Colon (tissue), 2 donors: ENCODE measurements around the gene MAML2.

Experiments used
- FAIRE-seq: peaks from 2 replicates; lab custom pipeline; 2012; peaks lifted over from hg19 to GRCh38; lab: Jason Lieb, UNC
- donor health status: control.
- donor health status: control.

The MAML2 gene

GRCh38 chr11:96238563-96239135 lies 104.3 kb downstream of the MAML2 start:
- FAIRE-seq, result no peak

DNA sequence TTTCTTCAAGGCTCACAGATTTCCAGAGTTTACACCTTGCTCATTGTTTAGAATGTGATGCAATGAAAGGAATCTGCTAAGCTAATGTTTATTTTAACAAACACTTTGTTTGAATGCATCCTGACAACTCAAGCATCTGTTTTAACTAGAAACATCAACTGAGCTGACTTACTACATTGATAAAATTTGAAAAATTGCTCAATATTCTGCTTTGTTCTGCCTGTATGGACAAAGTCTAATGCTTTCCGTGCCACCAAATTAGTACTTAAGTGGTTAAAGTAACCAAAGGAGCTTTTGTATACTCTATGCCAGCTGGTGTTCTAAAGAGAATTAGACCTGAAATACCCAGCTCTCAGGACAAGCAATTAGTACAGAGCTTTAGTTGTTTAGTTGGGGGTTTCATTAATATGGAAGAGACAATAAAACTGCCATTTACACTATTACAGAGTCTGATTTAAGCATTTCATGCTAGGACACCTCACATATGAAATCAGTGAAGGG lies 105.2 kb downstream of the MAML2 start:
- FAIRE-seq, result no peak

- no peak for FAIRE-seq
Measured at GRCh38 chr11:96235751-96236150, 107.2 kb downstream of the MAML2 start.

GRCh38 chr11:96234866-96235441 lies 108.0 kb downstream of the MAML2 start:
- FAIRE-seq, result no peak

- no peak for FAIRE-seq
Measured at GRCh38 chr11:96232132-96232531, 110.9 kb downstream of the MAML2 start.

DNA sequence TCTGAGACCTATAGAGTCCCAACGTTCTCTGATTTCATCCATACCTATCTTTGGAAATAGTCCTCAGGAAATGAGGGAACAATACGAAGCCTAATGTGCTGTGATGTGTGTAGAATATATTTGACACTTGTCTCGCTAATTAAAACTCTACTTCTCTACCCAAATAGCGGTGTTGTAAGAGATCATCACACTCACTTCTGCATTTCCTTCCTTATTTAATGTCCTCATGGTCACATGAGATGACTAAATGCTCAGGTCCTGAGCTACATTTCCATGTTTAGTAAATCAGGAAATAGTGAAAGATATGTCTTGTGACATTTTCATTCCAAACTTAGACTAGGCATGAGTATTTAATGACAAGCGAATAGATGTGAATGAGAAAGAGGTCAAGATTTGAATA lies 112.3 kb downstream of the MAML2 start:
- FAIRE-seq, result no peak

DNA sequence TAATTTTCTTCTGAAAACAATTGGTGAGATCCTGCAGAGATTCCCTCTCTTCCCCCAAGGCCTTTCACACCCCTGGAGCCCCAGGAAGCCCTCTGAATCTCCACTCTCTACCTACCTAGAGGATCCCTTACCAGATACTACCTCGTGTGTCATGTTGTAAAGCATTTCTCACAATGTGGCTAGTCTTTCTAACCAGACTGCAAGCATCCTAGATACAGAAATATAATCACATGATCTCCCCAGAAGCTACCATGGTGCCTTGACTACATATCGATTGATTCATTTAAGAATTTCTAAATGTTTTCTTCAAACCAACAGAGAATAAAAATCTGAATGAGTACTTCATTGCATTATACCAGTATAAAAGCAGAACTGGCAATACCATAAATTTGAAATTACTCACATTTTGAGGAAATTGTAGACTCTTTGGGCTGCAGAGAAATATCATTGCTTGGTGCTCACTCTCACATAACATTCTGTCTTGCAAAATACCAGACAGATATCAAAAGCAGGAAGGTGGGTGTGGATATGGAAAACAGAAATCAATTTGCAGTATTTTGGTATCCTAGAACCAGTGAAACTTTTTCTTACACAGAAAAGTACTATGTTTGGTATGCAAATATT lies 113.5 kb downstream of the MAML2 start:
- FAIRE-seq, result no peak

DNA sequence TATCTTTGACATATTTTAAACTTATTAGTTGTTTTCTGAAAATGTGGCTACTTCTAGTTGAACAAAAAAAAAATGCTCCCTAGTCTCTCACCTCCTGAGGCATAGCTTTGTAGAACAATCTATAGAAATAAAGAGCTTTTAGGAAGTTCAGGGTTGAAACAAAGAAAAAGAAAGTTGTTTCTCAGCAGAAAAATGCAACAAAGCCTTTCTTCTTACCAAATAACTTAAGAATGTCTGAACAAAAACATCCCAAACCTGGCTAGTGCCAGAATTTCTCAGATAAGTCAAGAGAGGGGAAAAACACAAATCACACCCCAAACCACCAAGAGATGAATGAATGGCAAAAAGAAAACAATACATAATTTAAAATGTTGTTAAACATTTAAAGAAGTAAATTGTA lies 114.1 kb downstream of the MAML2 start:
- FAIRE-seq, result no peak

DNA sequence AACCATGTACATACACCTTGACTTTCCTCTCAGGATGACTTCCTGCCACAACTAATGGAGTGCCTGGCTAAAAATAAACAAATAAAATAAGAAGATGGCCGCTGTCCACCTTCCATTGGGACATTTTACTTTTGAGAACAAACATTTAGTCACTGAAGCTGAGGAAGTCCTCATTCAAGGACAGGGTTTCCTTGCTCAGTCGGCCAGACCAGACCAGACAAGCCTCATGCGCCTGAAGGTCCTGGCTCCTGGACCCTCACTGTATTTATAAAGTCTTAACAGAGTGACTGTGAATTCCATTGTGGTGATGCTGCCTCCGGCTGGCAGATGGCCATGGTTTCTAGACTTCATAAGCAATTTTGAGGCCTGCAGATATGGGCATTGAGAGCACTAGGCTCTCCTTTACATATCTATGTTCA lies 114.5 kb downstream of the MAML2 start:
- no peak for FAIRE-seq

- FAIRE-seq, result no peak
Measured at GRCh38 chr11:96227244-96227643, 115.8 kb downstream of the MAML2 start.

GRCh38 chr11:96223083-96223482 lies 119.9 kb downstream of the MAML2 start:
- no peak for FAIRE-seq

GRCh38 chr11:96222102-96222501 lies 120.9 kb downstream of the MAML2 start:
- FAIRE-seq, result no peak

- no peak for FAIRE-seq
Measured at GRCh38 chr11:96221244-96222070, 121.5 kb downstream of the MAML2 start.

DNA sequence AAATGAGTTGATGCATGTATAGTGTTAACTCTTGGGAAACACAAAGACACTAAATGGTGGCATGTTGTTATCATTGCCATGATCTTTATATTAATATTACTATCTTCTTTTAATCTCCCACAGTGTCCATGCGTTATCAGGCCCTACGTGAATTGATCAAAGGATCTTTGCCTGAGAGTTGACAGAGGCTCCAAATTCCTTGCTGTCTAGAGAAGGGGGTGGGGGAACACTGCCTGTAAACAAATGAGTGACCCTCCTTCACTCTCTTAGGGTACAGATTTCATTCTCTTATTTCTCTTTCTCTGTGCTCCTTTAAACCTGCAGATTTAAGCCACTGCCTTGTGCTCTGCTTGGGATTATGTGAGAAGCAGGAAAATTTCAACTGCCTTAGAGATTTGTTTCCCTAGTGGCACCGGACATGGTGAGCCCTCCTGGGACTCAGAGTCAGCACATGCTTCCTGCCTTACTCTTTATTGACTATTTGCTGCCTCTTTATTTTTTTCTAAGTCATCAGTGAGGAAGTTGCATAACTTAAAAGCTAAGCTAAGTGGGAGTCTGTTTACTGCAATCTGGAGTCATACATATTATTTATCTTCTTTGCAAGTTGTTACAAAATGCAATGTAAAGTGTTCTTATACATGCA lies 122.9 kb downstream of the MAML2 start:
- no peak for FAIRE-seq

- no peak for FAIRE-seq
Measured at GRCh38 chr11:96218901-96219300, 124.1 kb downstream of the MAML2 start.

DNA sequence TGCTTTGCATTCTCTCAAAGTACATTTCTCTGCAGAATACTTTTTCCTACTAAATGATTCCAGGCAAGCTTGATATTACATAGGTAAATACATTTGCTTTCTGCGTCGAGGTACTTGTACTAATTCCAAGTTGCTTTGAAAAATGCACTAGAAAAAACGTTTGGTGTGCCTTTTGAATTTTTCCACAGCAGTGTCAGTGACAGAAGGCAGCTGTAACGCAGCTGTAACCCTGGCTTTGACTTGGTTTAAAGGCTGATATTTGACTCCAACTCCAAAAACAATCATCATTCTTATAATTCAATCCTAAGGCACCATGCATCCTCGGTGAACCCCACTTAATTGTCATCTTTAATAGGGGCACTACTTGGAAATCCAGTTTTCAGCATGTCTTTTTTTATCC lies 125.0 kb downstream of the MAML2 start:
- FAIRE-seq, result no peak

DNA sequence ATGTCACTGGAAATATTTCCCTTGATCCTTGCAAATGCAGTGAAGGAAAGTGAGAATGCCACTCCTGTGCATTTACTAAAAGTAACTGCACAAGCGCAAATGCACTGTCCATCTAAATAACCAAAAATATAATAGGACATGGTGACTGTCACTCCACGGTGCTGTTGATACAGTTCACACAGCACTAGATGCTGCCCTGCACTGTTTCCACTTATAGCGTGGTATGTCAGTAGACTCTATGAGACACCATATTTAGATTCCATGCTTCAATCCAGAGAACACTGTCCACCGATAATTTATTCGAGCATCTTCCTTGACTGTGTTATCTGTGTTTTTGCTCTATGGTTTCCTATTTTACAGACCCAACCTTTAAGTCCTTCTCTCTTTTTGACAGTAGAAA lies 125.8 kb downstream of the MAML2 start:
- no peak for FAIRE-seq

GRCh38 chr11:96215826-96216225 lies 127.2 kb downstream of the MAML2 start:
- FAIRE-seq, result no peak

DNA sequence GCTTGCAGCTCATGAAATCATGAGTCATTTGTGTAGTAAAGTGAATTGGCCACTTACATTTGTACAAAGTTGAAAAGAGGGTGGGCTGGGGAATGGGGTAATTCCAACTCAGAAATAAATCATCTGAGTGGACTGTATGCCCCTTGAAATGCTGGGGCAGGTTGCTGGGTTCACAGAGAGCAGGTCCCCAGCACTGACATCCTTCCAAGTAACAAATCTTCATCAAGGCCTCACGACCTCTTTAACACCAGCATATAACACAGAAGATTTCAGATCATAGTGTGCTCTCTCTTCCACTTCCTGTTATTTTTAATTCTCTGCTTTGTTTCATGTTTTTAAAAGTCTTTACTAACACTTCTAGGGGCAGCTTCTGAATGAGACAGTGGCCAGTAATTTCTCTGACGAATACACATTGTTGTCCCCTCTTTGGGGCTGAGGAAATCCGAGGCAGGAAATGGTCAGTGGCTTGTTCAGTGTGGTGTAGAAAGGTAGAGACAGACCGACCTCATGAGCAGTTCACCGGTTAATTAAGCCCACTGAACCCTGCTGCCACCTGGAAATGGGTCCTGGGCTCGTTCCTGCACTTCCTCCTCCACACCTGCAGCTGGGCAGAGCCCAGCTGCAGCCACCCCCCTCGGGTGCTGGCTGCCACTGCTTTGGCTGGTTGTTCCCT lies 127.7 kb downstream of the MAML2 start:
- FAIRE-seq, result no peak

GRCh38 chr11:96214777-96215109 lies 128.3 kb downstream of the MAML2 start:
- no peak for FAIRE-seq

GRCh38 chr11:96213500-96213899 lies 129.5 kb downstream of the MAML2 start:
- FAIRE-seq, result no peak

- FAIRE-seq, result no peak
Measured at GRCh38 chr11:96211436-96211835, 131.6 kb downstream of the MAML2 start.
